Peyer's patch (tissue), 4 donors: ENCODE measurements around the gene GZMH. TPM values are rescaled to one million over a fixed set of nuclear protein-coding genes. Genes with fewer than 3 reads are reported as not detected.
"Not testable (repeated sequence)": the region's sequence is repeated elsewhere in the genome, so short reads cannot be mapped to it uniquely, and the experiment has no call there.

ENCODE experiments used
- DNase-seq, 3 donors: peaks; one replicate each; pipeline ENCODE4 v3.0.0-alpha.2; 2017 to 2019
- H3K27ac ChIP-seq, 4 donors: fragments of 200-600 bp; sonication (generic); one replicate each; pipeline ENCODE4 v1.5.1; 2016 to 2019
- H3K27me3 ChIP-seq, 2 donors: fragments of 200-600 bp; sonication (generic); one replicate each; pipeline ENCODE4 v1.5.1; 2019
- H3K36me3 ChIP-seq, 3 donors: fragments of 200-600 bp; sonication (generic); one replicate each; pipeline ENCODE4 v1.5.1; 2016 to 2019
- H3K4me1 ChIP-seq, 4 donors: fragments of 200-600 bp; sonication (generic); one replicate each; pipeline ENCODE4 v1.5.1; 2016 to 2019
- H3K4me3 ChIP-seq, 4 donors: fragments of 200-600 bp; sonication (generic); 1 replicate in 3 of 4; 2 replicates in 1 of 4; pipeline ENCODE4 v1.5.1; 2016 to 2019; ENCODE audit warnings: mild to moderate bottlenecking in 1 of 4
- H3K9me3 ChIP-seq, 4 donors: fragments of 200-600 bp; sonication (generic); one replicate each; pipeline ENCODE4 v1.5.1; 2016 to 2019; ENCODE audit warnings: mild to moderate bottlenecking in 1 of 4
- CTCF ChIP-seq, 6 experiments: fragments of 450-650 bp in 4 of 6; fragments of 200-600 bp in 2 of 6; sonication (generic) in 1 of 6; IDR thresholded peaks; one replicate each; pipeline ENCODE4 v1.5.1; 2017 to 2019; ENCODE audit warnings: antibody characterized with exemption in 6 of 6, mild to moderate bottlenecking in 3 of 6, moderate library complexity in 1 of 6
- POLR2A ChIP-seq, 2 donors: fragments of 450-650 bp; IDR thresholded peaks; one replicate each; pipeline ENCODE4 v1.5.1; 2017; ENCODE audit warnings: antibody characterized with exemption in 2 of 2, mild to moderate bottlenecking in 2 of 2, moderate library complexity in 2 of 2
- total RNA-seq, 4 donors: library from RNA; depleted of rRNA; stranded (reverse); fragments of >200 nt; gene quantifications; one replicate each; pipeline ENCODE4 v1.1.0, GENCODE V29; 2016

GZMH gene
- total RNA-seq, 4 donors from 2014 or later, result 1.2 TPM; not detected in 3

- TF ChIP-seq CTCF (IDR thresholded peaks at IDR 0.05) (no peak), POLR2A (IDR thresholded peaks at IDR 0.05) (no peak)
- DNase-seq, result no peak
- no peak overlapping the region for H3K27ac ChIP-seq
- H3K9me3 ChIP-seq, result no peaks in the 10 kb centered on the region
- no peaks in the 10 kb centered on the region for H3K4me1 ChIP-seq
- no peaks in the 10 kb centered on the region for H3K27me3 ChIP-seq
- no peak overlapping the region for H3K4me3 ChIP-seq
- no peaks in the 10 kb centered on the region for H3K36me3 ChIP-seq
Observed at GRCh38 chr14:24606297-24606696, 3.2 kb downstream of the GZMH start.

GRCh38 chr14:24605435-24606190, 3.9 kb downstream of the GZMH start:
- Histone ChIP-seq H3K27ac (no peak overlapping the region), H3K36me3 (no peaks in the 10 kb centered on the region), H3K9me3 (no peaks in the 10 kb centered on the region), H3K27me3 (no peaks in the 10 kb centered on the region), H3K4me3 (no peak overlapping the region), H3K4me1 (no peaks in the 10 kb centered on the region)
- TF ChIP-seq CTCF (IDR thresholded peaks at IDR 0.05) (peak; percentile 51 to 84 (median 62)), POLR2A (IDR thresholded peaks at IDR 0.05) (no peak)
- DNase-seq, result peak; percentile 53 to 76 (median 55)

GRCh38 chr14:24597403-24597802, 12.1 kb downstream of the GZMH start:
- Histone ChIP-seq H3K4me1 (no peaks in the 10 kb centered on the region), H3K27me3 (no peaks in the 10 kb centered on the region), H3K9me3 (peaks cover 0 to 13% (median 2%) of the 10 kb centered on the region in 4 donors), H3K36me3 (no peaks in the 10 kb centered on the region), H3K4me3 (no peak overlapping the region), H3K27ac (no peak overlapping the region)
- TF ChIP-seq POLR2A (IDR thresholded peaks at IDR 0.05), result no peak
- TF ChIP-seq CTCF (IDR thresholded peaks at IDR 0.05), result no peak
- DNase-seq, result no peak

- no peak for DNase-seq
- TF ChIP-seq CTCF (IDR thresholded peaks at IDR 0.05) (no peak), POLR2A (IDR thresholded peaks at IDR 0.05) (no peak)
- Histone ChIP-seq H3K4me1 (no peaks in the 10 kb centered on the region), H3K27me3 (no peaks in the 10 kb centered on the region), H3K4me3 (no peak overlapping the region), H3K9me3 (peaks cover 0 to 13% (median 2%) of the 10 kb centered on the region in 4 donors), H3K36me3 (no peaks in the 10 kb centered on the region), H3K27ac (no peak overlapping the region)
Observed at GRCh38 chr14:24595073-24595808, 14.2 kb downstream of the GZMH start.

GRCh38 chr14:24591004-24591403, 18.5 kb downstream of the GZMH start:
- not testable (repeated sequence) for H3K36me3 ChIP-seq, H3K4me3 ChIP-seq, H3K4me1 ChIP-seq, H3K27ac ChIP-seq, H3K27me3 ChIP-seq, DNase-seq
- peaks cover 0 to 16% (median 2%) of the 10 kb centered on the region in 4 donors for H3K9me3 ChIP-seq

- H3K9me3 ChIP-seq, DNase-seq, H3K27ac ChIP-seq, H3K4me1 ChIP-seq, H3K27me3 ChIP-seq, H3K36me3 ChIP-seq, H3K4me3 ChIP-seq: not testable (repeated sequence)
Observed at GRCh38 chr14:24584402-24584801, 25.1 kb downstream of the GZMH start.
